Measurements from ENCODE around the gene SCN5A. TPM values are rescaled to one million over a fixed set of nuclear protein-coding genes. Genes with fewer than 3 reads are reported as not detected.

Gene SCN5A
- total and polyA plus RNA-seq, 9 donors = 1.9 to 4.8 (median 4.3) TPM

GRCh38 chr3:38590521-38590920 lies 59.0 kb downstream of the SCN5A start:
- H3K4me1 ChIP-seq (ENCODE audit: control insufficient read depth, insufficient read depth, low read length) = peaks cover 2% of the 10 kb centered on the region
- H3K36me3 ChIP-seq (ENCODE audit: control insufficient read depth, insufficient read depth, low read length) = no peaks in the 10 kb centered on the region
- WGBS (ENCODE audit: insufficient coverage) = 25% methylated on average over 2 of the region's 2 CpGs
- no peak overlapping the region for H3K4me3 ChIP-seq (ENCODE audit: low read length)
- no peak overlapping the region for H3K27ac ChIP-seq (ENCODE audit: low read length)
- DNase-seq = no peak
- no peaks in the 10 kb centered on the region for H3K9me3 ChIP-seq (replicated peaks; ENCODE audit: control insufficient read depth, low read depth, low read length)
- no peaks in the 10 kb centered on the region for H3K27me3 ChIP-seq (ENCODE audit: control insufficient read depth, insufficient read depth, low read length)

- Histone ChIP-seq H3K9me3 (replicated peaks; ENCODE audit: control insufficient read depth, low read depth, low read length) (no peaks in the 10 kb centered on the region), H3K27me3 (ENCODE audit: control insufficient read depth, insufficient read depth, low read length) (no peaks in the 10 kb centered on the region), H3K27ac (ENCODE audit: low read length) (no peak overlapping the region), H3K36me3 (ENCODE audit: control insufficient read depth, insufficient read depth, low read length) (no peaks in the 10 kb centered on the region), H3K4me3 (ENCODE audit: low read length) (no peak overlapping the region), H3K4me1 (ENCODE audit: control insufficient read depth, insufficient read depth, low read length) (peaks cover 2% of the 10 kb centered on the region)
- WGBS (ENCODE audit: insufficient coverage) = 80% methylated on average over 16 of the region's 20 CpGs
- no peak for DNase-seq
Measured at GRCh38 chr3:38588995-38589937, 60.2 kb downstream of the SCN5A start.

GRCh38 chr3:38588371-38588971 lies 61.0 kb downstream of the SCN5A start:
- Histone ChIP-seq H3K4me3 (ENCODE audit: low read length) (no peak overlapping the region), H3K27ac (ENCODE audit: low read length) (no peak overlapping the region), H3K36me3 (ENCODE audit: control insufficient read depth, insufficient read depth, low read length) (no peaks in the 10 kb centered on the region), H3K9me3 (replicated peaks; ENCODE audit: control insufficient read depth, low read depth, low read length) (no peaks in the 10 kb centered on the region), H3K4me1 (ENCODE audit: control insufficient read depth, insufficient read depth, low read length) (peaks cover 2% of the 10 kb centered on the region), H3K27me3 (ENCODE audit: control insufficient read depth, insufficient read depth, low read length) (no peaks in the 10 kb centered on the region)
- DNase-seq = no peak
- 73% methylated on average over 4 of the region's 10 CpGs for WGBS (ENCODE audit: insufficient coverage)

GRCh38 chr3:38587548-38588131 lies 61.8 kb downstream of the SCN5A start:
- 81% methylated on average over 6 of the region's 7 CpGs for WGBS (ENCODE audit: insufficient coverage)
- peak; percentile 17 for DNase-seq
- Histone ChIP-seq H3K27ac (ENCODE audit: low read length) (no peak overlapping the region), H3K4me1 (ENCODE audit: control insufficient read depth, insufficient read depth, low read length) (peaks cover 2% of the 10 kb centered on the region), H3K4me3 (ENCODE audit: low read length) (no peak overlapping the region), H3K27me3 (ENCODE audit: control insufficient read depth, insufficient read depth, low read length) (no peaks in the 10 kb centered on the region), H3K36me3 (ENCODE audit: control insufficient read depth, insufficient read depth, low read length) (no peaks in the 10 kb centered on the region), H3K9me3 (replicated peaks; ENCODE audit: control insufficient read depth, low read depth, low read length) (no peaks in the 10 kb centered on the region)

- Histone ChIP-seq H3K4me1 (ENCODE audit: control insufficient read depth, insufficient read depth, low read length) (peaks cover 2% of the 10 kb centered on the region), H3K27me3 (ENCODE audit: control insufficient read depth, insufficient read depth, low read length) (no peaks in the 10 kb centered on the region), H3K4me3 (ENCODE audit: low read length) (no peak overlapping the region), H3K27ac (ENCODE audit: low read length) (no peak overlapping the region), H3K36me3 (ENCODE audit: control insufficient read depth, insufficient read depth, low read length) (no peaks in the 10 kb centered on the region), H3K9me3 (replicated peaks; ENCODE audit: control insufficient read depth, low read depth, low read length) (no peaks in the 10 kb centered on the region)
- 86% methylated on average over 10 of the region's 14 CpGs for WGBS (ENCODE audit: insufficient coverage)
- no peak for DNase-seq
Measured at GRCh38 chr3:38586546-38587520, 62.7 kb downstream of the SCN5A start.

- Histone ChIP-seq H3K27ac (ENCODE audit: low read length) (no peak overlapping the region), H3K4me3 (ENCODE audit: low read length) (no peak overlapping the region), H3K27me3 (ENCODE audit: control insufficient read depth, insufficient read depth, low read length) (no peaks in the 10 kb centered on the region), H3K4me1 (ENCODE audit: control insufficient read depth, insufficient read depth, low read length) (peaks cover 11% of the 10 kb centered on the region), H3K9me3 (replicated peaks; ENCODE audit: control insufficient read depth, low read depth, low read length) (no peaks in the 10 kb centered on the region), H3K36me3 (ENCODE audit: control insufficient read depth, insufficient read depth, low read length) (no peaks in the 10 kb centered on the region)
- 94% methylated on average over 7 of the region's 8 CpGs for WGBS (ENCODE audit: insufficient coverage)
- no peak for DNase-seq
Measured at GRCh38 chr3:38585791-38586420, 63.6 kb downstream of the SCN5A start.

GRCh38 chr3:38583688-38584087 lies 65.8 kb downstream of the SCN5A start:
- 80% methylated on average over 6 of the region's 6 CpGs for WGBS (ENCODE audit: insufficient coverage)
- DNase-seq = no peak
- no peak overlapping the region for H3K27ac ChIP-seq (ENCODE audit: low read length)
- H3K27me3 ChIP-seq (ENCODE audit: control insufficient read depth, insufficient read depth, low read length) = no peaks in the 10 kb centered on the region
- H3K36me3 ChIP-seq (ENCODE audit: control insufficient read depth, insufficient read depth, low read length) = no peaks in the 10 kb centered on the region
- H3K4me1 ChIP-seq (ENCODE audit: control insufficient read depth, insufficient read depth, low read length) = peaks cover 34% of the 10 kb centered on the region
- H3K4me3 ChIP-seq (ENCODE audit: low read length) = no peak overlapping the region
- no peaks in the 10 kb centered on the region for H3K9me3 ChIP-seq (replicated peaks; ENCODE audit: control insufficient read depth, low read depth, low read length)

GRCh38 chr3:38582941-38583645 lies 66.4 kb downstream of the SCN5A start:
- Histone ChIP-seq H3K36me3 (ENCODE audit: control insufficient read depth, insufficient read depth, low read length) (no peaks in the 10 kb centered on the region), H3K9me3 (replicated peaks; ENCODE audit: control insufficient read depth, low read depth, low read length) (no peaks in the 10 kb centered on the region), H3K4me1 (ENCODE audit: control insufficient read depth, insufficient read depth, low read length) (peaks cover 37% of the 10 kb centered on the region), H3K27ac (ENCODE audit: low read length) (no peak overlapping the region), H3K4me3 (ENCODE audit: low read length) (no peak overlapping the region), H3K27me3 (ENCODE audit: control insufficient read depth, insufficient read depth, low read length) (no peaks in the 10 kb centered on the region)
- WGBS (ENCODE audit: insufficient coverage) = 71% methylated on average over 2 of the region's 8 CpGs
- DNase-seq = no peak

GRCh38 chr3:38582316-38582715 lies 67.2 kb downstream of the SCN5A start:
- H3K4me1 ChIP-seq (ENCODE audit: control insufficient read depth, insufficient read depth, low read length) = peaks cover 34% of the 10 kb centered on the region
- H3K27me3 ChIP-seq (ENCODE audit: control insufficient read depth, insufficient read depth, low read length) = no peaks in the 10 kb centered on the region
- 60% methylated on average over 1 of the region's 6 CpGs for WGBS (ENCODE audit: insufficient coverage)
- no peak overlapping the region for H3K4me3 ChIP-seq (ENCODE audit: low read length)
- no peak for DNase-seq
- H3K36me3 ChIP-seq (ENCODE audit: control insufficient read depth, insufficient read depth, low read length) = no peaks in the 10 kb centered on the region
- no peak overlapping the region for H3K27ac ChIP-seq (ENCODE audit: low read length)
- H3K9me3 ChIP-seq (replicated peaks; ENCODE audit: control insufficient read depth, low read depth, low read length) = no peaks in the 10 kb centered on the region
